ENCODE results near the gene SNX1. TPM values are rescaled to one million over a fixed set of nuclear protein-coding genes. Genes with fewer than 3 reads are reported as not detected.

The SNX1 gene
- total and polyA plus RNA-seq, 2 of the 13 experiments (the other 11 are each of a cell fraction or from before 2014, with no cell fraction given), result 29.3 to 60.1 TPM

GRCh38 chr15:64151727-64152506 lies 56.1 kb downstream of the SNX1 start, which contains the start of gene SNX22 (continued):
- TF ChIP-seq ZNF660 (CRISPR knock-in tag; IDR thresholded peaks at IDR 0.05; ENCODE audit: borderline replicate concordance, low read depth), result no peak
- TF ChIP-seq, protein P1, sequence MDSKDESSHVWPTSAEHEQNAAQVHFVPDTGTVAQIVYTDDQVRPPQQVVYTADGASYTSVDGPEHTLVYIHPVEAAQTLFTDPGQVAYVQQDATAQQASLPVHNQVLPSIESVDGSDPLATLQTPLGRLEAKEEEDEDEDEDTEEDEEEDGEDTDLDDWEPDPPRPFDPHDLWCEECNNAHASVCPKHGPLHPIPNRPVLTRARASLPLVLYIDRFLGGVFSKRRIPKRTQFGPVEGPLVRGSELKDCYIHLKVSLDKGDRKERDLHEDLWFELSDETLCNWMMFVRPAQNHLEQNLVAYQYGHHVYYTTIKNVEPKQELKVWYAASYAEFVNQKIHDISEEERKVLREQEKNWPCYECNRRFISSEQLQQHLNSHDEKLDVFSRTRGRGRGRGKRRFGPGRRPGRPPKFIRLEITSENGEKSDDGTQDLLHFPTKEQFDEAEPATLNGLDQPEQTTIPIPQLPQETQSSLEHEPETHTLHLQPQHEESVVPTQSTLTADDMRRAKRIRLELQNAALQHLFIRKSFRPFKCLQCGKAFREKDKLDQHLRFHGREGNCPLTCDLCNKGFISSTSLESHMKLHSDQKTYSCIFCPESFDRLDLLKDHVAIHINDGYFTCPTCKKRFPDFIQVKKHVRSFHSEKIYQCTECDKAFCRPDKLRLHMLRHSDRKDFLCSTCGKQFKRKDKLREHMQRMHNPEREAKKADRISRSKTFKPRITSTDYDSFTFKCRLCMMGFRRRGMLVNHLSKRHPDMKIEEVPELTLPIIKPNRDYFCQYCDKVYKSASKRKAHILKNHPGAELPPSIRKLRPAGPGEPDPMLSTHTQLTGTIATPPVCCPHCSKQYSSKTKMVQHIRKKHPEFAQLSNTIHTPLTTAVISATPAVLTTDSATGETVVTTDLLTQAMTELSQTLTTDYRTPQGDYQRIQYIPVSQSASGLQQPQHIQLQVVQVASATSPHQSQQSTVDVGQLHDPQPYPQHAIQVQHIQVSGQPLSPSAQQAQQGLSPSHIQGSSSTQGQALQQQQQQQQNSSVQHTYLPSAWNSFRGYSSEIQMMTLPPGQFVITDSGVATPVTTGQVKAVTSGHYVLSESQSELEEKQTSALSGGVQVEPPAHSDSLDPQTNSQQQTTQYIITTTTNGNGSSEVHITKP (CRISPR knock-in tag; IDR thresholded peaks at IDR 0.05; ENCODE audit: low read depth), result no peak
- TF ChIP-seq ZSCAN31 (CRISPR knock-in tag; IDR thresholded peaks at IDR 0.05; ENCODE audit: low read depth), result 0 out of 2 replicates have a peak, but pooled peaks have one; percentile 43
- TF ChIP-seq, protein P2, sequence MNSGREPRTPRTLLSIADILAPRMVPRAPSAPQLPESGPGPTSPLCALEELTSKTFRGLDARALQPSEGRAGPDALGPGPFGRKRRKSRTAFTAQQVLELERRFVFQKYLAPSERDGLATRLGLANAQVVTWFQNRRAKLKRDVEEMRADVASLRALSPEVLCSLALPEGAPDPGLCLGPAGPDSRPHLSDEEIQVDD (CRISPR knock-in tag; IDR thresholded peaks at IDR 0.05; ENCODE audit: borderline replicate concordance), result no peak

All from HepG2 (cell line).